Sigmoid colon (tissue), 4 donors: Measurements from ENCODE around the gene TSPAN4.

Experiments
- POLR2A ChIP-seq, 2 donors: fragments of 450-650 bp; IDR thresholded peaks; one replicate each; pipeline ENCODE4 v1.6.1; 2016; ENCODE audit warnings: antibody characterized with exemption in 2 of 2, mild to moderate bottlenecking in 2 of 2, moderate library complexity in 2 of 2
- POLR2AphosphoS5 ChIP-seq, 4 donors: sonication (generic); formaldehyde crosslinking; IDR thresholded peaks; one replicate each; pipeline ENCODE4 v1.6.1; 2017; ENCODE audit warnings: antibody characterized with exemption in 4 of 4

DNA sequence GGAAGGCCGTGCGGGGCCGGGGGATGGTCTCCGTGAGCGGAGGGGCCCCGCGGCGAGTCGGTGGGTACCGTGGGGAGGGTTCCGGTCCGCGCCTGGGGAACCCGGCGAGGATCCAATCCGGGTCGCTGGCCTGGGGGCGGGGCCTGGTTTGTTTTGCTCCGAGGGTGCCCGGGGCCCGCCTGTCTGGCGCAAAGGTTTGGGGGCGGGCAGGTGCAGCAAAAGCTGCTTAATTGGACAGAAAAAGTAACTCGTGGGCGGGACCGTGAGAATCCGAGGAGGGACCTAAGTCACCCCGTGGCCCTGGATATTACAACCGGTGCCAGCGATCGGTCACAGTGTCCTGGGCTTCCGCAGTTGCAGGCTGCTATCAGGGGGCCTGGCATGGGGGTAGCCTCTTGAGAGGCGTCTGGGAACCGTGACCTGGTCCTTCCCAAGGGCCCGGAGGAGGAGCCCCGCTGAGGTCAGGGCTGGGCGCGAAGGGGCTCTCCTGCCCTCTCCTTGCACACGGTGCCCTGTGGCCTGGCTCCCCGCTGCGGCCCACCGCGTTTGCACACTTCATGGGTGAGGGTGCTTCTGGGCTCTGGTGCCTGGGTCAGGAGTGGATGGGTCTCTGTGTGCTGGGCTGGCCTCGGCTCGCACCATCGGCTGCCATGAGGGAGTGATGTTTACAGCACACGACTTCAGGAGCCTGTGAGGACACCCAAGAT is 22.6 kb upstream of the TSPAN4 start:
- peak in 1 of 2 donors; percentile 49 for TF ChIP-seq POLR2A (IDR thresholded peaks at IDR 0.05)
- peak in 3 of 4 donors; percentile 3 to 32 (median 22) for TF ChIP-seq POLR2AphosphoS5 (IDR thresholded peaks at IDR 0.05)
